Neural cell (in vitro differentiated cells): ENCODE results near the gene TVP23C. TPM values are rescaled to one million over a fixed set of nuclear protein-coding genes. Genes with fewer than 3 reads are reported as not detected.
"Not testable (repeated sequence)": the region's sequence is repeated elsewhere in the genome, so short reads cannot be mapped to it uniquely, and the experiment has no call there.

Experiments
- H2AFZ ChIP-seq: fragments of 200-600, 300-800 bp; sonication (generic), shearing (Covaris generic); 2 replicates; pipeline ENCODE4 v1.6.0; 2014; ENCODE audit warnings: low read depth, mild to moderate bottlenecking, antibody characterized with exemption, low read length, moderate library complexity
- H3F3A ChIP-seq: fragments of 200-600 bp; shearing (Covaris generic); 2 replicates; pipeline ENCODE4 v1.6.1; 2016; ENCODE audit warnings: mild to moderate bottlenecking, moderate library complexity, mixed read lengths, antibody characterized with exemption, low read length; ENCODE audit not compliant: insufficient read depth, poor library complexity, severe bottlenecking
- H3K27ac ChIP-seq: fragments of 200-600, 300-800 bp; sonication (generic), shearing (Covaris generic); 2 replicates; pipeline ENCODE4 v1.5.1; 2014; ENCODE audit warnings: mild to moderate bottlenecking, low read length, moderate library complexity
- H3K27me3 ChIP-seq: fragments of 300-800, 200-600 bp; sonication (generic), shearing (Covaris generic); 2 replicates; pipeline ENCODE4 v1.6.0; 2014; ENCODE audit warnings: mild to moderate bottlenecking, low read depth, low read length, moderate library complexity; ENCODE audit not compliant: insufficient read depth
- H3K36me3 ChIP-seq: fragments of 300-800, 200-600 bp; sonication (generic), shearing (Covaris generic); 2 replicates; pipeline ENCODE4 v1.5.1; 2014; ENCODE audit warnings: mild to moderate bottlenecking, antibody characterized with exemption, low read length, moderate library complexity; ENCODE audit not compliant: insufficient read depth
- H3K4me2 ChIP-seq: fragments of 300-800, 200-600 bp; sonication (generic), shearing (Covaris generic); 2 replicates; pipeline ENCODE4 v1.6.0; 2014; ENCODE audit warnings: mild to moderate bottlenecking, low read length
- H3K4me3 ChIP-seq: fragments of 300-800, 200-600 bp; sonication (generic), shearing (Covaris generic); 2 replicates; pipeline ENCODE4 v1.5.1; 2014; ENCODE audit warnings: mild to moderate bottlenecking, low read length, moderate library complexity
- H3K79me2 ChIP-seq: fragments of 200-600 bp; shearing (Covaris generic); replicated peaks from 2 replicates; pipeline ENCODE4 v1.6.0; 2014; ENCODE audit warnings: mild to moderate bottlenecking, low read length, moderate library complexity; ENCODE audit not compliant: insufficient read depth
- H3K9ac ChIP-seq: fragments of 300-800, 200-600 bp; sonication (generic), shearing (Covaris generic); 2 replicates; pipeline ENCODE4 v1.6.1; 2016; ENCODE audit warnings: mild to moderate bottlenecking, low read length, mixed read lengths
- H3K9me2 ChIP-seq: fragments of 200-600 bp; shearing (Covaris generic); 2 replicates; pipeline ENCODE4 v1.6.1; 2016; ENCODE audit warnings: mild to moderate bottlenecking, low read length, mixed read lengths; ENCODE audit not compliant: insufficient read depth
- H3K9me3 ChIP-seq: fragments of 200-600, 300-800 bp; sonication (generic), shearing (Covaris generic); 2 replicates; pipeline ENCODE4 v1.6.1; 2016; ENCODE audit warnings: mild to moderate bottlenecking, mixed run types, low read length, moderate library complexity, mixed read lengths
- H4K20me1 ChIP-seq: fragments of 200-600 bp; shearing (Covaris generic); 2 replicates; pipeline ENCODE4 v1.6.1; 2016; ENCODE audit warnings: mild to moderate bottlenecking, mixed run types; ENCODE audit not compliant: insufficient read depth
- polyA plus RNA-seq: library from polyadenylated mRNA; depleted of rRNA; stranded (reverse); fragments of >200 nt; gene quantifications from 2 replicates; pipeline ENCODE4 v1.2.3, GENCODE V29; 2014

The TVP23C gene
- polyA plus RNA-seq, 1 donor from 2014 or later: 8.9 TPM

DNA sequence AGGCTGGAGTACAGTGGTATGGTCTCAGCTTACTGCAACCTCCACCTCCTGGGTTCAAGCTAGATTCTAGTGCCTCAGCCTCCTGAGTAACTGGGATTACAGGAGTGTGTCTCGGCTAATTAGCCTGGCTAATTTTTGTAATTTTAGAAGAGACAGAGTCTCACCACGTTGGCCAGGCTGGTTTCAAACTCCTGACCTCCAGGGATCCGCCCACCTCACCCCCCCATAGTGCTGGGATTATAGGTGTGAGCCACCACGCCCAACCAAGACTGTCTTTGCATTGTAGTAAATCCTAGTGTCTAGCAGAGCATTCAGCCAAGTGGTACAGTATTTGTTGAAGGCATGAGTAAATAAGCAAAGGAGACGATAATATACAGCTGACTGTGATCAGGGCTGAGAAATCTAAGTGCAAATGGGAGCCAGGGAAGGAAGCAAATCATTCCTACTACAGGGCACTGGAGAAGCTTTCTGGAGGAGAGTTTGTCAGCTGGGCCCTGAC, 5.9 kb downstream of the TVP23C start:
- not testable (repeated sequence) for H3K9ac ChIP-seq, H3K79me2 ChIP-seq, H3K9me2 ChIP-seq, H2AFZ ChIP-seq, H3K4me3 ChIP-seq, H3K36me3 ChIP-seq, H3K4me2 ChIP-seq, H3F3A ChIP-seq, H4K20me1 ChIP-seq, H3K27ac ChIP-seq, H3K9me3 ChIP-seq, H3K27me3 ChIP-seq

DNA sequence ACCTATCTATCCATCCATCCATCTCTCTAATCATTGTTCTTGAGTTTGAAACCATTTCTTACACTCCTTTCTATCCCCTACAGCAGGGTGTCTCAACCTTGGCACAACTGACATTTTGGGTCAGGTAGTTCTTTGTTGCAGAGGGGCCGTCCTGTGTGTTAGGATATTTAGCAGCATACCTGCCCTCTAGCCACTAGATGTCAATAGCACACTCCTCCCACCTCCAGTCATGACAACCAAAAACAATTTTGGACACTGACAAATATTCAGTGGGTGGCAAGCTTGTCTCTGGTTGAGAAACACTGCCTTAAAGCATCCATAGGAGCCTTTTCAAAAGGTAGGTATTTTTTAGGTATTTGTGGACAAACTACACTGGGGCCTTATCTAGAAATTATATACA, 10.4 kb downstream of the TVP23C start:
- not testable (repeated sequence) for H3K4me3 ChIP-seq, H3K27me3 ChIP-seq, H3K79me2 ChIP-seq, H3K9me3 ChIP-seq, H2AFZ ChIP-seq, H3K27ac ChIP-seq, H3K36me3 ChIP-seq, H3K9me2 ChIP-seq, H3K4me2 ChIP-seq, H4K20me1 ChIP-seq, H3F3A ChIP-seq, H3K9ac ChIP-seq

DNA sequence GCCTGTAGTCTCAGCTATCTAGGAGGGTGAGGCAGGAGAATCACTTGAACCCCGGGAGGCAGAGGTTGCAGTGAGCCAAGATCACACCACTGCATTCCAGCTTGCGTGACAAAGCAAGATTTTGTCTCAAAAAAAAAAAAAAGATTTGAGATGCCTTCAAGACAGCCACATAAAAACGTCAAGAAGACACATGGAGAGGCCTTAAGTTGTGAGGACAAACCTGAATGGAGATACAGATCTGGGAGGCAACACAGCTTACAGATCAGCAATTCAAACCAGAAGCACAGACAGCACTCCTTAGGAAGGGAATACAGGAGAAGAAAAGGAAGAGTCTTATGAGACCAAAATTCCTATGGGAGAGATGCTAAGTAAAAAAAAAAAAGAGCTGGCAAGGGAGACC, 13.7 kb downstream of the TVP23C start:
- not testable (repeated sequence) for H3K79me2 ChIP-seq, H3F3A ChIP-seq, H3K9me3 ChIP-seq, H3K27me3 ChIP-seq, H2AFZ ChIP-seq, H3K9me2 ChIP-seq, H3K4me3 ChIP-seq, H3K9ac ChIP-seq, H3K36me3 ChIP-seq, H3K4me2 ChIP-seq, H4K20me1 ChIP-seq, H3K27ac ChIP-seq

DNA sequence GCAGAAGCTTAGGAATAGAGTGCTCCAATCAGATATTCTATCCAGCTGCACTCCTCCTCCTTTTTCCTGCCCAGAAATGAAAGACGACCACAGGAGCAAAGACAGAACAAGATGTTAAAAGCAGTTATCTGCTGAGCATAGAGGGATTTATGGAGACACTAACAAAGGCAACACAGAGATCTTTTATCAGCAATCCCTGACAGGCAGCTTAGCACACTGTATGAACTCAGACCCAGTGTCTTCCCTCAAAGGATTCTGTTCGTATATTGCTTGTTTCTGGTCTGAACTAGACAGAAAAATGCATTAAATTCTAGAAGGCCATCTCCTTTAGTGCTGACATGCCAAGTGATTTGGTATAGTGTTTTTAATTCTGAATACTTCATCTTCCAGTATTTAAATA, 16.7 kb downstream of the TVP23C start:
- H3K9me3 ChIP-seq, H3K36me3 ChIP-seq, H2AFZ ChIP-seq, H3K27ac ChIP-seq, H3K9ac ChIP-seq, H3K4me3 ChIP-seq, H3K4me2 ChIP-seq, H3K27me3 ChIP-seq, H3F3A ChIP-seq, H3K9me2 ChIP-seq, H3K79me2 ChIP-seq, H4K20me1 ChIP-seq: not testable (repeated sequence)

DNA sequence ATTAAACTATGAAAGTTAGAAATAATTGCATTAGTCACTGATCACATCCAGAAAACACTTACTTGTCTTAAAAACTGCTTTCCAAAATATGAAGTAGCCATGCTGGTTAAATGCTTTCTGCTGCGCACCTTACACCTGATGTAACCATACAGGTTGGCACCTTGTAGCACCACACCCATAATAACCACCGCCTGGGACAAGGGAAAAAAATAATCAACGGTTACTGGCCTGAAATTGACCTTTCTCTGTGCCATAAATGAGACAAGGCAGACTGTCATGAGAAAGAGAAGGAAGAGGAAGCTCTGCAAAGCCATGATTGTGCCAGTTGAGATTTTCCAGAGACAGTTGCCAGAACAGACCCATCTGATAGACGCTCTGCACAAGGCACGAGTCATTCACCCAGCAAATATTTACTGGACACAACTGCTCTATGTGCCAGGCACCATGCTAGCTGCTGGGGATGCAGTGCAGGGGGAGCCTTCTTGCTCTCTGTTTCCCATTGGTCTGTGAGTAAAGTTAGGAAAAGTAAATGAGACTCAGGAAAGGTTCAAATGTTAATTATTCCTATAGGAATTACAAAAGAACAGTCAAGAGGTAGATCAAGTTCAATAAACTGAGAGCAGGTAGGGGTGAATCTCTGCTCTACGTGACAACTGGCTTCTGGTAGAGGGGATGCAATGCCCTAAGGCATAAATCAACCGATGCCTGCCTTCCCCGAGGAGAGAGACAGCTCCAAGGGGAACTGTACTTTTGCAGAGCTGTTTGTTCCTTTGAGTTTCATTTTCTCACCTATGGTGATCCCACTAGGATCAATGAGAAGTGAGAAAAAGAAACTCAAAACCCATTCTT, 22.7 kb downstream of the TVP23C start:
- not testable (repeated sequence) for H3K79me2 ChIP-seq, H3F3A ChIP-seq, H3K27me3 ChIP-seq, H3K9ac ChIP-seq, H3K4me3 ChIP-seq, H3K36me3 ChIP-seq, H3K9me2 ChIP-seq, H3K9me3 ChIP-seq, H4K20me1 ChIP-seq, H2AFZ ChIP-seq, H3K27ac ChIP-seq, H3K4me2 ChIP-seq

DNA sequence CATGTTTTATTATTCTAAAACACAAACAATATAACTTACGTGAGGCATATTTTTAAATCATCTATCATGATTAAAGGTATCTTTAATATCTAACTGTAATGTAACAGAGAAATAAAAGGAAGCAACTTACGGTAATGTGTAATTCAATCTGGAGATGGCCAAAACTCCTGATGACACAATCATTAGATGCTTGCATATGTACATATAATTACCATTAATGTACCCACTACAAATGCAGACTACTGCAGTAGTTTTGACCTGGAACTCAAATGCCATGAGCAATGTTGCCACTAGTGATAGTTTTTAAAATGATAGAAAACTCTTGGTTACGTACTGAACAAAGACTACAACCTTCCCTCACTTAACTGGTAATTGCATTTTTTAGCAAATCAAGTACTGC, 30.2 kb downstream of the TVP23C start:
- not testable (repeated sequence) for H4K20me1 ChIP-seq, H3K36me3 ChIP-seq, H3K4me3 ChIP-seq, H3K4me2 ChIP-seq, H3K79me2 ChIP-seq, H3K27ac ChIP-seq, H2AFZ ChIP-seq, H3K9ac ChIP-seq, H3K9me3 ChIP-seq, H3K9me2 ChIP-seq, H3F3A ChIP-seq, H3K27me3 ChIP-seq
